GM19397 (cell line): ENCODE data around the gene BICDL1.
A peak's percentile ranks its signal among the peaks of the same experiment; 100 is the strongest.

Source experiments
- ATAC-seq: cut with Tn5 transposase; IDR thresholded peaks from one replicate; pipeline ENCODE4 v1.9.1; 2021; ENCODE audit warnings: mild to moderate bottlenecking, moderate library complexity; ENCODE audit not compliant: unreplicated experiment

BICDL1 gene

GRCh38 chr12:120099738-120100137, 110.7 kb downstream of the BICDL1 start:
- no peak for ATAC-seq

GRCh38 chr12:120100630-120101029, 111.6 kb downstream of the BICDL1 start:
- ATAC-seq: no peak

GRCh38 chr12:120101182-120101581, 112.1 kb downstream of the BICDL1 start:
- no peak for ATAC-seq

- no peak for ATAC-seq
Observed at GRCh38 chr12:120101617-120102016, 112.6 kb downstream of the BICDL1 start.

GRCh38 chr12:120102189-120103043, 113.4 kb downstream of the BICDL1 start:
- no peak for ATAC-seq

GRCh38 chr12:120103044-120103338, 114.0 kb downstream of the BICDL1 start:
- no peak for ATAC-seq

GRCh38 chr12:120103371-120103770, 114.3 kb downstream of the BICDL1 start:
- no peak for ATAC-seq

- no peak for ATAC-seq
Observed at GRCh38 chr12:120106151-120106550, 117.1 kb downstream of the BICDL1 start.

- no peak for ATAC-seq
Observed at GRCh38 chr12:120109570-120110267, 120.7 kb downstream of the BICDL1 start.

GRCh38 chr12:120110550-120111501, 121.8 kb downstream of the BICDL1 start:
- ATAC-seq: peak; percentile 58

GRCh38 chr12:120115066-120115465, 126.0 kb downstream of the BICDL1 start:
- no peak for ATAC-seq

GRCh38 chr12:120115692-120116440, 126.8 kb downstream of the BICDL1 start:
- no peak for ATAC-seq

GRCh38 chr12:120116441-120116791, 127.4 kb downstream of the BICDL1 start, which contains the start of gene RAB35:
RAB35 (minus strand) TSS chr12:120116753; CDS start chr12:120116650, 103 bp downstream.
- peak; percentile 5 for ATAC-seq

GRCh38 chr12:120116792-120117651, 128.0 kb downstream of the BICDL1 start:
- peak; percentile 56 for ATAC-seq

- ATAC-seq: no peak
Observed at GRCh38 chr12:120117961-120118320, 128.9 kb downstream of the BICDL1 start.

GRCh38 chr12:120118321-120119061, 129.5 kb downstream of the BICDL1 start:
- ATAC-seq: no peak

- no peak for ATAC-seq
Observed at GRCh38 chr12:120119271-120119973, 130.4 kb downstream of the BICDL1 start.

- ATAC-seq: no peak
Observed at GRCh38 chr12:120121343-120121742, 132.3 kb downstream of the BICDL1 start.
